SJCRH30 (cell line): ENCODE data around the gene PTOV1. TPM values are rescaled to one million over a fixed set of nuclear protein-coding genes. Genes with fewer than 3 reads are reported as not detected.

Experiments used
- DNase-seq, 2 experiments: peaks; one replicate each; pipeline ENCODE4 v3.0.0-alpha.2; 2015 to 2020
- H3K27ac ChIP-seq: fragments of 250-450 bp; sonication (Bioruptor Pico); 2 replicates; pipeline ENCODE4 v1.5.1; 2020; ENCODE audit warnings: mild to moderate bottlenecking, moderate library complexity
- H3K27me3 ChIP-seq: fragments of 250-450 bp; sonication (Bioruptor Pico); 2 replicates; pipeline ENCODE4 v1.5.1; 2020; ENCODE audit warnings: mild to moderate bottlenecking, moderate library complexity
- H3K36me3 ChIP-seq: fragments of 250-450 bp; sonication (Bioruptor Pico); 2 replicates; pipeline ENCODE4 v1.5.1; 2020; ENCODE audit warnings: mild to moderate bottlenecking, moderate library complexity
- H3K4me1 ChIP-seq: fragments of 250-450 bp; sonication (Bioruptor Pico); 2 replicates; pipeline ENCODE4 v1.5.1; 2020; ENCODE audit warnings: mild to moderate bottlenecking, moderate library complexity
- H3K4me3 ChIP-seq: fragments of 250-450 bp; sonication (Bioruptor Pico); 2 replicates; pipeline ENCODE4 v1.5.1; 2020; ENCODE audit warnings: mild to moderate bottlenecking, moderate library complexity
- H3K9me3 ChIP-seq: fragments of 250-450 bp; sonication (Bioruptor Pico); replicated peaks from 2 replicates; pipeline ENCODE4 v1.5.1; 2020; ENCODE audit warnings: mild to moderate bottlenecking, moderate library complexity
- total RNA-seq: library from RNA; depleted of rRNA; stranded (reverse); fragments of >200 nt; shearing (Covaris generic); gene quantifications from 2 replicates; pipeline ENCODE4 v1.2.3, GENCODE V29; 2014

The PTOV1 gene
- total RNA-seq, 1 experiment from 2014 or later, result 91.2 TPM

DNA sequence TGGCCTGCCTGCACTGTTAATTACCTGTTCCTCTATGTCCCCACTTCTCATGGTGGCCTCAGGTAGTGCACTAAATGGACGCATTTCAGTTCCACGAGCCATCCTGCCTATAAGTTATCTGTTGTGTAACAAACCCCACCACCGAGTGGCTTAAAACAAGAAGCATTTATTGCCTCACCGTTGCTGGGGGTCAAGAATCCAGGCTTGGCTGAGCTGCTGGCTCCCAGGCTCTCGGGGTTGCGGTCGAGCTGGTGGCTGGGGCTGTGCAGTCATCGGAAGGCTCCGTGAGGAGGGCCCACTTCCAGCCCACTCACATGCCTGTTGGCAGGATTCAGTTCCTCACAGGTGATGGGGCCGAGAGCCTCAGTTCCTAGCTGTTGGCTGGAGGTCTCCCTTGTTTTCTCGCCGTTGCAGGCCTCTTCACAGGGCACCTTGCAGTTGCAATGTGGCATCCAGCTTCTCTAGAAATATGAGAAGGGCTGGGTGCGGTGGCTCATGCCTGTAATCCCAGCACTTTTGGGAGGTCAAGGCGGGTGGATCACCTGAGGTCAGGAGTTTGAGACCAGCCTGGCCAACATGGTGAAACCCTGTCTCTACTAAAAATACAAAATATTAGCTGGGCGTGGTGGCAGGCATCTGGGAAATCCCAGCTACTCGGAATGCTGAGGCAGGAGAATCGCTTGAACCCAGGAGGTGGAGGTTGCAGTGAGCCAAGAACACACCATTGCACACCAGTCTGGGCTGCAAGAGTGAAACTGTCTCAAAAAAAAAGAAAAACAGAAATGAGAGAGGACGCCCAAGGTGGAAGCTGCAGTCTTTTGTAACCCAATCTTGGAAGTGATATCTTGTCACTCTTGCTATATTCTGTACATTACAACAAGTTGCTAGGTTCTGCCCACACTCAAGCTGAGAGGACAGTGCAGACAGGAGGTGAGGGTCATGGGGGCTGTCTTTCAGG is 6.5 kb upstream of the PTOV1 start:
- H3K27me3 ChIP-seq, result no peaks in the 10 kb centered on the region
- no peaks in the 10 kb centered on the region for H3K9me3 ChIP-seq
- H3K4me3 ChIP-seq, result no peak overlapping the region
- H3K27ac ChIP-seq, result no peak overlapping the region
- DNase-seq, result no peak
- H3K36me3 ChIP-seq, result peaks cover 10% of the 10 kb centered on the region; the same call in 1 of the 2 replicates
- H3K4me1 ChIP-seq, result no peaks in the 10 kb centered on the region

DNA sequence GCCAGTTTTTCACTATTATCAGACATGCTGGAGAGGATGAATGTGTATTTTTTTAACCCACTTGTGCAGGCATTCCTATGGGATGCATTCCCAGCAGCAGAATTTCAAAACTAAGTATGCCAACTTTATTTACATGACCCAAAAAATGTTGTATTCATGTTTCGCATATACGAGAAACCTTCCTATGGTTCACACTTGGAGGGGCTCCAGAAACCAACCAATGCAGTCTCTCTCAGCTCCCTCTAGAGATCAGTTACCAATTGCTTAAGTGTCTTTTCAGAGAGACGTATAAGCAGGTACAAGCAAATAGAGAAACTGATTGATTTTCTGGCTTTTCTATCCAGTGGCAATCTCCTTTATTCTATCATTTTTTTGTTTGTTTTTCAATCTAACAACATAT is 5.5 kb upstream of the PTOV1 start:
- no peak overlapping the region for H3K4me3 ChIP-seq
- no peaks in the 10 kb centered on the region for H3K9me3 ChIP-seq
- H3K4me1 ChIP-seq, result no peaks in the 10 kb centered on the region
- H3K27ac ChIP-seq, result no peak overlapping the region
- DNase-seq, result no peak
- H3K36me3 ChIP-seq, result 0 out of 2 replicates have a peak, but pooled peaks cover 4% of the 10 kb centered on the region
- no peaks in the 10 kb centered on the region for H3K27me3 ChIP-seq

DNA sequence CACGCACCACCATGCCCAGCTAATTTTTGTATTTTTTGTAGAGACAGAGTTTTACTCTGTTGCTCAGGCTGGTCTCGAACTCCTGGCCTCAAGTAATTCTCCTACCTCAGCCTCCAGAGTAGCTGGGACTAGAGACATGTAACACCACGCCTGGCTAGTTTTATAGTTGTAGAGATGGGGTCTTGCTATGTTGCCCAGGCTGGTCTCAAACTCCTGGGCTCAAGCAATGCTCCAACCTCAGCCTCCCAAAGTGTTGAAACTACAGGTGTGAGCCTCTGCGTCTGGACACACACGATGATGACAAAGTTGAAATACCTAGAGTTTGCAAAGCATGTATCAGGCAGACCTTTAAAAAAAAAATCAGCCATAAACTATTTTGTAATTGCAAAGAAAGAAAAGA is 4.6 kb upstream of the PTOV1 start:
- no peaks in the 10 kb centered on the region for H3K9me3 ChIP-seq
- no peaks in the 10 kb centered on the region for H3K4me1 ChIP-seq
- DNase-seq, result no peak
- H3K27ac ChIP-seq, result no peak overlapping the region
- 0 out of 2 replicates have a peak, but pooled peaks cover 4% of the 10 kb centered on the region for H3K36me3 ChIP-seq
- H3K4me3 ChIP-seq, result no peak overlapping the region
- H3K27me3 ChIP-seq, result no peaks in the 10 kb centered on the region

DNA sequence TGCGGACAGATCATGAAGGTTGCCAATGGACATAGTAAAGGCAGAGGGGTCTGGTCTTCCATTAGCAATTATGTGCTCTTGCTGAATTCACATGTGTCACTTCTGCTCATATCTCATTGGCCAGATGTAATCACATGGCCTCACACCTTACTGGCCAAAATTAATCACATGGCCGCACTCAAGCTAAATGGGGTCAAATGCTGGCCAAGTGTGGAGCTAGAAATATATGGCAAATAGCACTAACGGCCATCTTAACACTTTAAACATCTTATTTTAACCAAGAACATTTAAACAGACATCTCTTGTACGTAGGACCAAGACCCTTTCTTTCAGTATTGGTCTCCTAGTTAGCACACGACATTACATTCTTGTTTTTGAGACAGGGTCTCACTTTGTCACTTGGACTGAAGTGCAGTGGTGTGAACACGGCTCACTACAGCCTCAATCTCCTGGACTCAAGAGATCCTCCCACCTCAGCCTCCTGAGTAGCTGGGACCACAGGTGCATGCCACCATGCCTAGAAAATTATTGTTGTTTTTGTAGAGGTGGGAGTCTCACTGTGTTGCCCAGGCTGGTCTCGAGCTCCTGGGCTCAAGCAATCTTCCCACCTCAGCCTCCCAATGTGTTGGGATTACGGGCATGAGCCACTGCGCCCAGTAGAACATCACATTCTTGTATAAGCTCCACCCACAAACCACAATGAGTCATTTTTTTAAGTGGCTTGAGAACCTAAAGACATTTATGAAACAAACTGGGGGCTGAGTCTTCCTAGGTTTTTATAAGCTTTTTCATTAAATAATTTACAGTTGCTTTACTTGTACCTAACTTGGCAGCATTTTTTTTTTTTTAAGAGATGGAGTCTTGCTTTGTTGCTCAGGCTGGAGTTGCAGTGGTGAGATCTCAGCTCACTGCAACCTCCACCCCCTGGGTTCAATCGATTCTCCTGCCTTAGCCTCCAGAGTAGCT is 2.9 kb upstream of the PTOV1 start:
- no peak for DNase-seq
- no peak overlapping the region for H3K4me3 ChIP-seq
- H3K36me3 ChIP-seq, result 0 out of 2 replicates have a peak, but pooled peaks cover 4% of the 10 kb centered on the region
- no peaks in the 10 kb centered on the region for H3K27me3 ChIP-seq
- H3K27ac ChIP-seq, result no peak overlapping the region
- H3K4me1 ChIP-seq, result no peaks in the 10 kb centered on the region; the same call in 1 of the 2 replicates
- H3K9me3 ChIP-seq, result no peaks in the 10 kb centered on the region

DNA sequence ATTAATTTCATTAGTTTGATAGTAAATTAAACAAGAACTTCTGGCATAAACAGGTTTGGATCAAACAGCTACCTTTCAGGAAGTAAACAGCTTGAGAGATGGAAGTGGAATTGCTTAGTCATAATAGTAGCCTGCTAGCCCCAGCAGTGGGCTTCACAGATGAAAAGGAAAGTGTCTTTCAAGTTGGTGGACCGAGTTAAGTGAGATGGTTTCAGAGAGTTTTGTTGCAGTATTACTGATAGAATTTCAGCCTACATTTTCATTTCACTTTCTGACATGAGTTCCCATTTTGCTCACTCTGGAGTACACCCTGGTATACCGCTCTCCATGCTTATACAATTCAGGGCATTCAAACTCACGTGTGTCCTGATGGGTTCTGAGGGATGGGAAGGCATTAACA is 2.0 kb upstream of the PTOV1 start:
- DNase-seq, result no peak
- H3K4me3 ChIP-seq, result no peak overlapping the region
- H3K27me3 ChIP-seq, result no peaks in the 10 kb centered on the region
- H3K36me3 ChIP-seq, result 0 out of 2 replicates have a peak, but pooled peaks cover 4% of the 10 kb centered on the region
- no peak overlapping the region for H3K27ac ChIP-seq
- H3K9me3 ChIP-seq, result no peaks in the 10 kb centered on the region
- H3K4me1 ChIP-seq, result no peaks in the 10 kb centered on the region; the same call in 1 of the 2 replicates

DNA sequence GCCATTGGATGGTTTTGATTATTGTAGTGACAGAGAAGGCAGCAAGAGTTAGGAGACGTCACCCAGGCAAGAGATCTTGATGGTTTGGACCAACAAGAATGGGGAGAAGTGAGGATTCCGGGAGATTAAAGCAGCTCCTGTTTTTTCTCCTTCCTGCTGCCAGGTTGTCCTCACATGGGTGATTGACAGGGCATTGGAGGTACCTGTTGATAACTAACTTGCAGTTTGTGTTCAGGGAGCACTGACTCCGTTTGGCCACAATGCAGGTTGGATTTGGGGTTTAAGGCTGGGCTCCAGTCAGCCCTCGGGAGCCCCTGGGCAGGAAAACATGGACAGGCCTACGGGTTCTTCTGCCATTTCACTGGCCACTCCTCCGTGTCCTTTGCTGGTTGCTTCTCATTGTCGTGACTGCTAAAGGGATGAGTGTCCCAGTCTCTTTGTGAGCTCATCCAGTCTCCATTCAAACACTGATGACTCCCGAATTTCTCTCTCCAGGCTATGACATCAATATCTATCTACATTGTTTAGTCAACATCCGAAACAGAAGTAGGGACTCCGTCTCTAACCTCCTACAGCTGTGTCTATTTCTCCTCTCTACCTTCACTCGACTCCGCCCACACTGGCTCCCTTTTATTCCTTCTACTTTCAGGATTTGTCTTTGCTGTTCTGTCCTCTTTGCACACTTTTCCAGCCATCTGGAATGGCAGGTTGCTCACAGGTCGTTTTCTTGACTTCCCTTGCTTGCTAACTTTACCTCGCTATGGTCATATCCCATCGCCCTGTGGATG is 1.3 kb upstream of the PTOV1 start:
- Histone ChIP-seq H3K27ac (no peak overlapping the region), H3K4me3 (no peak overlapping the region), H3K4me1 (no peaks in the 10 kb centered on the region; the same call in 1 of the 2 replicates), H3K36me3 (0 out of 2 replicates have a peak, but pooled peaks cover 4% of the 10 kb centered on the region), H3K9me3 (no peaks in the 10 kb centered on the region), H3K27me3 (no peaks in the 10 kb centered on the region)
- DNase-seq, result no peak

DNA sequence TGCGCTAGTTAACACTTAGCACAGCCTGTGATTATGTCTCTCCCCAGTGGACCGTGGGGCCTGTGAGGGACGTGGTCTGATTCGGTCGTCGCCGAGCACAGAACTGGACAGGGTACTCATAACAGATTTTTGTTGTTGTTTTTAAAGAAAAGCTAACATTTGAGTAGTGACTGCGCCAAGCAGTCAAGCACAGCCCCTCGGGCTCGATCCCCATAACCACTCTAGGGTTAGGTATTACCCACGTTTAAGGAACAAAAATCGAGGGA is 805 bp upstream of the PTOV1 start:
- Histone ChIP-seq H3K27me3 (no peaks in the 10 kb centered on the region), H3K4me1 (no peaks in the 10 kb centered on the region; the same call in 1 of the 2 replicates), H3K36me3 (peaks cover 7% of the 10 kb centered on the region), H3K9me3 (no peaks in the 10 kb centered on the region), H3K27ac (peak overlapping the region; percentile 97; the same call in 1 of the 2 replicates), H3K4me3 (peak overlapping the region; percentile 90)
- no peak for DNase-seq

DNA sequence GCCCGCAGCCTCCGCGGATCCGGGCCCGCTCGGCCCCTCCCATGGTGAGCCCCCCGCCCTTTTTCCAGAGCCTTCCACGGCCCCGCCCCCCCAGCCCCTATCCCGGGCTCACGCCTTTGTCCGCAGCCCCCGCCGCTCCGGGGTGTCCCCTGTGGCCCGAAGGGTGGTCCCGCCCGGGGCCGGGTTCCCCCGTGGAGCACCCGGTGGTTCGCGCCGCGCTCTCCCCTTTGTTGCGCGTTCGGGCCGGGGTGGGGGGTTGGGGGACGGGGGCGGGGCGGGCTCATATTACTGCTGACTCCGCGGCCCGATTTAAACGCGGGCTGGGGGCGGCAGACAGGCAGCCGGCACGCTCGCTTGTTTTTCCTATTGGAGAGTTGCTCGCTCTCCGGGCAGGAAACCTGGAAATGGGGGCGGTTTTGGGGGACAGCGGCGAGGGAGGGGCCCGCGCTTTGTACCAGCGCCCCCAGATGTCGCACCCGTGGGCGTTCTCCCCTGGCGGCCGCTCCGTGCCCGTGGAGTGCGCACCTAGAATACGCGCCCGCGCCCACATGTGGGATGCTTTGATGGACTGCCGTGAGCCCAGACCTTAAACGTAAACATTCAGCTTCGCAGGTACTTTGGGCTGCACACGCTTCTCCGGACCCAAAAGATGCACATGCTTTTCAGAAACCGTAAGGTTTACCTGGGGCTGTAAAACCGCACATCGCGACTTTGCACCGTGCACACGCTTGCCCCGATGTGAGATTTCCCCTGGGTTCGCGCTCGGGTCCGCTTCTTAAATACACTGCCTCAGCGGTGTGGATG is 699 bp downstream of the PTOV1 start:
- H3K4me1 ChIP-seq, result no peaks in the 10 kb centered on the region; the same call in 1 of the 2 replicates
- H3K27me3 ChIP-seq, result no peaks in the 10 kb centered on the region
- peaks cover 10% of the 10 kb centered on the region for H3K36me3 ChIP-seq
- H3K27ac ChIP-seq, result no peak overlapping the region
- peak overlapping the region; percentile 90 for H3K4me3 ChIP-seq
- H3K9me3 ChIP-seq, result no peaks in the 10 kb centered on the region
- peak; percentile 59 to 62 for DNase-seq

DNA sequence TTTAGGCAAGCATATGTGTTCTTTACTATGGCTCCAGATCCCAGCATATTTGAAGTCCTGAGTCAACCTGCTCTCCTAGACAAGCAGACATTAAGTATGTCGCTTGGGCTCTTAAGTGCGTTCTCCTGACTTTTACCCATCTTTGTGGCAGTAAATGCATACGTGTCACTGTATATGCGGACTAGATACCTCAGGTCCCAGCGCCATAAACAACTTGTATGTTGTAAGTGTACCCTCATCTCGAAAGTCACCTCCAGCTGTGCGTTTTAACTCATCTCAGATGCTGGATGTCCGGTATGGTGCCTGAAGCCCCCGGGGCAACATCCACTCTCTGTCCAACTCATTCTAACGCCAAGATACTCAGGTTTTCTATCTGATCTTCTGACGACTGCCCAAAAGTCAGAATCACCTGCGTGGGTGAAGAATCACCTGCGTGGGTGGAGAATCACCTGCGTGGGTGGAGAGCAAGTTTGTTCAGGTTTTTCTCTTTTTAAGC is 1.7 kb downstream of the PTOV1 start:
- Histone ChIP-seq H3K27me3 (no peaks in the 10 kb centered on the region), H3K36me3 (peaks cover 20% of the 10 kb centered on the region), H3K27ac (no peak overlapping the region), H3K4me3 (peak overlapping the region; percentile 90), H3K9me3 (no peaks in the 10 kb centered on the region), H3K4me1 (no peaks in the 10 kb centered on the region; the same call in 1 of the 2 replicates)
- no peak for DNase-seq

DNA sequence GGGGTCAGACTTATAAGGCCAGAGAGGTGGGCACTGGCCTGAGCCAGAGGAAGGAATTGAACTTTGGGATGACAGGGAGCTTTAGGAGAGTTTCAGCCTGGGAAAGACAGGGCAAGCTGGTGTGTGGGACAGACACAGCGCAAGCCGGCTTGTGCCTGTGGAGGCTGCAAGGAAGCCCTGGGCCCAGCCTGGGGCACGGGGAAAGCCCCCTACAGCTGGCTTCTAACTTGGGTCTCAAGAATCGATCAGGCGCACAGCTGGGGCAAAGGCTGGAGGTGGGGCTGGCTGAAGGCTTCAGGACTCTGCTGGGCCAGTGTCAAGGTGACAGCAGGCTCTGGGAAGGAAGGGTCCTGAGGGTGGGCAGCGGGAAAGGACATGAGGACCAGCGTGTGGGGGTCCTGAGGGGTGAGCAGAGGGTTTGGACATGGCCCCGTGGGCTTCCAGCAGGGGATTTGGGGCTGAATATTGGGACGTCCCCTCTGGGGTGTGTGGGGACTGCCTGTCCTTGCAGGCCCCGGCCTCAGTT is 3.0 kb downstream of the PTOV1 start:
- DNase-seq, result no peak
- Histone ChIP-seq H3K27ac (no peak overlapping the region), H3K36me3 (peaks cover 29% of the 10 kb centered on the region)

DNA sequence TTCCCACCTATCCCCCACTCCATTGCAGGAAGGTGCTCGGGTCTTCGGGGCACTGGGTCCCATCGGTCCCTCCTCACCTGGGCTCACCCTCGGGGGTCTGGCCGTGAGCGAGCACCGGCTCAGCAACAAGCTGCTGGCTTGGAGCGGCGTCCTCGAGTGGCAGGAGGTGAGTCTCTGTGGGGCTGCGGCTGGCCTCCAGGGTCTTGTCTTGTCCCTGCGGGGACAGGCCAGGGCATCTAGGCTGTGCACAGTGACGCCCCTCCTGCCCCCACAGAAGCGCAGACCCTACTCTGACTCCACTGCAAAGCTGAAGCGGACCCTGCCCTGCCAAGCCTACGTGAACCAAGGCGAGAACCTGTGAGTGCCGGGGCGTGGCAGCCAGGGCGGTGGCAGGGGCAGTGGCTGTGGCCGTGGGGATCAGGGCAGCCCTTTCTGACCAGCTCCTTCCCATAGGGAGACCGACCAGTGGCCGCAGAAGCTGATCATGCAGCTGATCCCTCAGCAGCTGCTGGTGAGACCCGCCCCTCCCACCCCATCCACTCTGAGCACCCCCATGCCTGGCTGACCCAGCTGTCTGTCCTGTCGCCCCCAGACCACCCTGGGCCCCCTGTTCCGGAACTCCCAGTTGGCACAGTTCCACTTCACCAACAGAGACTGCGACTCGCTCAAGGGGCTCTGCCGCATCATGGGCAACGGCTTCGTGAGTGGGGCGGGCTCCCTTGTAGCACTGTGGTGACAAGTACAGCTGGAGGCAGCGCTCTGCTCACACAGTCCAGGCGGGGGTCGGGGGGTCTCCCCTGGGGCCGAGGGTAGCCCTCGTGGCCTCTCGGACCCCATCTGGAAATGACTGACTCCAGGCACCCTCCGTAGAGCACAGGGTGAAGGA is 3.7 kb downstream of the PTOV1 start:
- H3K27ac ChIP-seq, result no peak overlapping the region
- H3K36me3 ChIP-seq, result peaks cover 30% of the 10 kb centered on the region
- H3K27me3 ChIP-seq, result no peaks in the 10 kb centered on the region
- no peak overlapping the region for H3K4me3 ChIP-seq
- no peaks in the 10 kb centered on the region for H3K9me3 ChIP-seq
- H3K4me1 ChIP-seq, result no peaks in the 10 kb centered on the region; the same call in 1 of the 2 replicates
- DNase-seq, result no peak

More for the DNA sequence above, 3.0 kb downstream of the PTOV1 start:
- no peaks in the 10 kb centered on the region; the same call in 1 of the 2 replicates for H3K4me1 ChIP-seq
- H3K27me3 ChIP-seq, result no peaks in the 10 kb centered on the region
- H3K9me3 ChIP-seq, result no peaks in the 10 kb centered on the region
- no peak overlapping the region for H3K4me3 ChIP-seq

DNA sequence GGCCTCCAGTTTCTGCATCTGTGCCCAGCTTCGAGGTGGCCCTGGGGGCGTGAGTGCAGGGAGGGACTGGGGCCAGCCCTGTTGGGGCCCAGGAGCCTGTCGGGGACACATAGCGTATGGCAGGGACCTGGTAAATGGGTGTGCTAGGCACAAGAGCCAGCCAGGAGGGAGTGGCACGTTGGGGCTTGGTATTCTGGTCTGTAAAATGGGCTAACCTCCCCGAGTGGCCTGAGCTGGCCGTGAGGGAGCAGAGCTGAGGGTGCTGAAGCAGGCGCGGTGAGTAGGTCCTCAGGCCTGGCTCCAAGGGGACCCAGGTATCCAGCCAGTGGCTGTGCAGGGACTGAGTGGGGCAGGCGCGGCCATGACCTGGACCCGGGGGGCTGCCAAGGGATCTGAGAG is 4.3 kb downstream of the PTOV1 start:
- no peak overlapping the region for H3K27ac ChIP-seq
- no peak overlapping the region for H3K4me3 ChIP-seq
- H3K27me3 ChIP-seq, result no peaks in the 10 kb centered on the region
- H3K36me3 ChIP-seq, result peaks cover 35% of the 10 kb centered on the region
- H3K4me1 ChIP-seq, result no peaks in the 10 kb centered on the region; the same call in 1 of the 2 replicates
- no peak for DNase-seq
- no peaks in the 10 kb centered on the region for H3K9me3 ChIP-seq
